Esophagus (tissue), 2 donors: ENCODE results near the gene PPM1J. TPM values are rescaled to one million over a fixed set of nuclear protein-coding genes. Genes with fewer than 3 reads are reported as not detected.
A peak's percentile ranks its signal among the peaks of the same experiment; 100 is the strongest.

Source experiments
- H3K27ac ChIP-seq, 2 donors: one replicate each; pipeline ENCODE4 v1.5.1; 2013; ENCODE audit warnings: low read depth in 2 of 2, mild to moderate bottlenecking in 2 of 2, inconsistent platforms in 1 of 2, low read length in 1 of 2, moderate library complexity in 1 of 2
- H3K27me3 ChIP-seq, 2 donors: one replicate each; pipeline ENCODE4 v1.6.1; 2013; ENCODE audit warnings: low read length in 2 of 2, control low read depth in 1 of 2, mild to moderate bottlenecking in 1 of 2; ENCODE audit not compliant: insufficient read depth in 2 of 2, control insufficient read depth in 1 of 2
- H3K36me3 ChIP-seq, 2 donors: one replicate each; pipeline ENCODE4 v1.6.1; 2013; ENCODE audit warnings: low read length in 1 of 2; ENCODE audit not compliant: control insufficient read depth in 2 of 2, insufficient read depth in 2 of 2
- H3K4me1 ChIP-seq, 2 donors: one replicate each; pipeline ENCODE4 v1.6.1; 2013; ENCODE audit warnings: low read length in 1 of 2; ENCODE audit not compliant: control insufficient read depth in 2 of 2, insufficient read depth in 2 of 2
- H3K4me3 ChIP-seq, 2 donors: one replicate each; pipeline ENCODE4 v1.5.1; 2013; ENCODE audit warnings: low read length in 2 of 2, mild to moderate bottlenecking in 2 of 2, low read depth in 1 of 2, moderate library complexity in 1 of 2
- H3K9me3 ChIP-seq, 2 donors: one replicate each; pipeline ENCODE4 v1.6.1; 2013; ENCODE audit warnings: mild to moderate bottlenecking in 2 of 2, low read depth in 1 of 2, low read length in 1 of 2, moderate library complexity in 1 of 2; ENCODE audit not compliant: control insufficient read depth in 2 of 2, insufficient read depth in 1 of 2
- WGBS, 2 donors: extraction: QIAGEN DNeasy Blood & Tissue Kit; methylation state at CpG; one replicate each; pipeline ENCODE4 v1.1.7; 2013; 5-methylcytosine and 5-hydroxymethylcytosine counted together
- polyA plus RNA-seq, 2 donors: library from polyadenylated mRNA; stranded (reverse); fragments of 200-250 nt; gene quantifications; one replicate each; pipeline ENCODE4 v1.2.3, GENCODE V29; 2013
- donor health status: healthy with polysubstance abuse.
- donor health status: Bipolar disorder and iron deficiency.

Gene PPM1J
- polyA plus RNA-seq, 2 donors = 2.8 to 3.5 TPM

GRCh38 chr1:112714313-112715263, 544 bp downstream of the PPM1J start:
- H3K9me3 ChIP-seq = no peaks in the 10 kb centered on the region
- no peaks in the 10 kb centered on the region for H3K27me3 ChIP-seq
- H3K4me1 ChIP-seq = no peaks in the 10 kb centered on the region
- peak overlapping the region in 1 of 2 donors; percentile 0 for H3K27ac ChIP-seq
- H3K4me3 ChIP-seq = peak overlapping the region; percentile 53 to 65
- 1 to 2% methylated on average over 67 to 86 of the region's 86 CpGs for WGBS, 2 donors
- H3K36me3 ChIP-seq = peaks cover 0 to 2% of the 10 kb centered on the region in 2 donors

- Histone ChIP-seq H3K27ac (no peak overlapping the region), H3K4me1 (no peaks in the 10 kb centered on the region), H3K36me3 (peaks cover 0 to 2% of the 10 kb centered on the region in 2 donors), H3K9me3 (no peaks in the 10 kb centered on the region), H3K27me3 (no peaks in the 10 kb centered on the region), H3K4me3 (peak overlapping the region; percentile 53 to 65)
- 45 to 49% methylated on average over 14 of the region's 14 CpGs for WGBS, 2 donors
Measured at GRCh38 chr1:112713466-112714312, 1.4 kb downstream of the PPM1J start.

- no peak overlapping the region for H3K4me3 ChIP-seq
- no peaks in the 10 kb centered on the region for H3K27me3 ChIP-seq
- H3K4me1 ChIP-seq = no peaks in the 10 kb centered on the region
- WGBS, 2 donors = 85 to 87% methylated on average over 9 of the region's 9 CpGs
- no peaks in the 10 kb centered on the region for H3K9me3 ChIP-seq
- H3K27ac ChIP-seq = no peak overlapping the region
- peaks cover 0 to 2% of the 10 kb centered on the region in 2 donors for H3K36me3 ChIP-seq
Measured at GRCh38 chr1:112712701-112713128, 2.4 kb downstream of the PPM1J start.

GRCh38 chr1:112712191-112712590, 2.9 kb downstream of the PPM1J start:
- H3K4me1 ChIP-seq = no peaks in the 10 kb centered on the region
- H3K27ac ChIP-seq = no peak overlapping the region
- 90% methylated on average over 7 of the region's 7 CpGs for WGBS, 2 donors
- H3K27me3 ChIP-seq = no peaks in the 10 kb centered on the region
- peaks cover 0 to 2% of the 10 kb centered on the region in 2 donors for H3K36me3 ChIP-seq
- H3K4me3 ChIP-seq = no peak overlapping the region
- H3K9me3 ChIP-seq = no peaks in the 10 kb centered on the region

GRCh38 chr1:112711670-112712069, 3.5 kb downstream of the PPM1J start:
- no peak overlapping the region for H3K27ac ChIP-seq
- peaks cover 0 to 2% of the 10 kb centered on the region in 2 donors for H3K36me3 ChIP-seq
- H3K4me3 ChIP-seq = no peak overlapping the region
- H3K9me3 ChIP-seq = no peaks in the 10 kb centered on the region
- WGBS, 2 donors = 83 to 85% methylated on average over 11 of the region's 11 CpGs
- no peaks in the 10 kb centered on the region for H3K27me3 ChIP-seq
- no peaks in the 10 kb centered on the region for H3K4me1 ChIP-seq

GRCh38 chr1:112711041-112711440, 4.1 kb downstream of the PPM1J start:
- Histone ChIP-seq H3K4me1 (peaks cover 0 to 1% of the 10 kb centered on the region in 2 donors), H3K9me3 (no peaks in the 10 kb centered on the region), H3K4me3 (no peak overlapping the region), H3K27me3 (no peaks in the 10 kb centered on the region), H3K36me3 (peaks cover 0 to 2% of the 10 kb centered on the region in 2 donors), H3K27ac (no peak overlapping the region)
- WGBS, 2 donors = 80% methylated on average over 7 of the region's 7 CpGs

GRCh38 chr1:112710586-112710985, 4.5 kb downstream of the PPM1J start:
- peaks cover 2 to 6% of the 10 kb centered on the region in 2 donors for H3K4me1 ChIP-seq
- no peak overlapping the region for H3K27ac ChIP-seq
- H3K36me3 ChIP-seq = peaks cover 0 to 2% of the 10 kb centered on the region in 2 donors
- no peak overlapping the region for H3K4me3 ChIP-seq
- no peaks in the 10 kb centered on the region for H3K9me3 ChIP-seq
- no peaks in the 10 kb centered on the region for H3K27me3 ChIP-seq
- 89 to 96% methylated on average over 3 of the region's 3 CpGs for WGBS, 2 donors

- 84% methylated on average over 7 of the region's 7 CpGs for WGBS, 2 donors
- Histone ChIP-seq H3K4me3 (no peak overlapping the region), H3K27me3 (no peaks in the 10 kb centered on the region), H3K4me1 (peaks cover 3 to 7% of the 10 kb centered on the region in 2 donors), H3K36me3 (peaks cover 0 to 2% of the 10 kb centered on the region in 2 donors), H3K9me3 (no peaks in the 10 kb centered on the region), H3K27ac (no peak overlapping the region)
Measured at GRCh38 chr1:112710159-112710558, 5.0 kb downstream of the PPM1J start.

GRCh38 chr1:112708489-112708888, 6.6 kb downstream of the PPM1J start:
- Histone ChIP-seq H3K4me1 (peaks cover 10 to 14% of the 10 kb centered on the region in 2 donors), H3K9me3 (no peaks in the 10 kb centered on the region), H3K27ac (no peak overlapping the region), H3K36me3 (peaks cover 0 to 2% of the 10 kb centered on the region in 2 donors), H3K4me3 (no peak overlapping the region), H3K27me3 (no peaks in the 10 kb centered on the region)
- WGBS, 2 donors = 94% methylated on average over 3 of the region's 3 CpGs
